Breast epithelium (tissue), 4 donors: ENCODE data around the gene SLC17A7. TPM values are rescaled to one million over a fixed set of nuclear protein-coding genes. Genes with fewer than 3 reads are reported as not detected.

Source experiments
- DNase-seq, 2 donors: peaks; one replicate each; pipeline ENCODE4 v3.0.0-alpha.2; 2019; ENCODE audit warnings: low spot score in 2 of 2
- H3K27ac ChIP-seq, 2 donors: fragments of 200-600 bp; sonication (generic) in 1 of 2; one replicate each; pipeline ENCODE4 v1.5.1; 2016 to 2019; ENCODE audit warnings: mild to moderate bottlenecking in 1 of 2
- H3K27me3 ChIP-seq, 2 donors: fragments of 200-600 bp; sonication (generic) in 1 of 2; one replicate each; pipeline versions ENCODE4 v1.5.1 to v1.6.0; 2017 to 2019; ENCODE audit warnings: control low read depth in 1 of 2, mild to moderate bottlenecking in 1 of 2
- H3K36me3 ChIP-seq: fragments of 200-600 bp; one replicate; pipeline ENCODE4 v1.5.1; 2019
- H3K4me1 ChIP-seq, 2 donors: fragments of 200-600 bp; sonication (generic); one replicate each; pipeline ENCODE4 v1.5.1; 2016 to 2019; ENCODE audit warnings: control low read depth in 1 of 2
- H3K4me3 ChIP-seq, 3 donors: fragments of 200-600 bp; sonication (generic); 1 replicate in 2 of 3; 2 replicates in 1 of 3; pipeline ENCODE4 v1.5.1; 2016 to 2019; ENCODE audit warnings: mild to moderate bottlenecking in 3 of 3, moderate library complexity in 2 of 3
- H3K9me3 ChIP-seq, 2 donors: fragments of 200-600 bp; sonication (generic) in 1 of 2; one replicate each; pipeline ENCODE4 v1.5.1; 2016 to 2019; ENCODE audit warnings: control low read depth in 1 of 2
- CTCF ChIP-seq, 3 donors: fragments of 450-650 bp; IDR thresholded peaks; one replicate each; pipeline ENCODE4 v1.5.1; 2016 to 2017; ENCODE audit warnings: antibody characterized with exemption in 3 of 3, mild to moderate bottlenecking in 3 of 3, moderate library complexity in 3 of 3
- POLR2A ChIP-seq: fragments of 450-650 bp; IDR thresholded peaks from one replicate; pipeline ENCODE4 v1.6.1; 2016; ENCODE audit warnings: antibody characterized with exemption, mild to moderate bottlenecking, moderate library complexity
- POLR2AphosphoS5 ChIP-seq, 3 donors: sonication (generic); formaldehyde crosslinking; IDR thresholded peaks; one replicate each; pipeline ENCODE4 v1.6.1; 2017; ENCODE audit warnings: antibody characterized with exemption in 3 of 3
- intact Hi-C: fragments of 100-400 bp; cut with DNase I; formaldehyde crosslinking; loops from one replicate; pipeline ENCODE4 v1.15.1; 2023; ENCODE audit warnings: low total_unique reads
- total RNA-seq, 3 donors: library from RNA; depleted of rRNA; stranded (reverse); fragments of >200 nt; gene quantifications; one replicate each; pipeline ENCODE4 v1.1.0, GENCODE V29; 2016

Gene SLC17A7
- total RNA-seq, 3 donors from 2014 or later: 0.44 to 4.3 (median 0.98) TPM

- intact Hi-C loops: no loop called here
Observed at GRCh38 chr19:49469828-49470614, 28.7 kb upstream of the SLC17A7 start.

GRCh38 chr19:49468746-49469447 is 27.6 kb upstream of the SLC17A7 start:
- Histone ChIP-seq H3K27me3 (no peaks in the 10 kb centered on the region), H3K4me3 (peak overlapping the region in 1 of 3 donors; percentile 37), H3K4me1 (no peaks in the 10 kb centered on the region), H3K36me3 (no peaks in the 10 kb centered on the region), H3K9me3 (no peaks in the 10 kb centered on the region), H3K27ac (peak overlapping the region; percentile 74 to 94)
- no peak for TF ChIP-seq CTCF (IDR thresholded peaks at IDR 0.05)
- no peak for TF ChIP-seq POLR2A
- peak in 2 of 3 donors; percentile 7 to 26 for TF ChIP-seq POLR2AphosphoS5 (IDR thresholded peaks at IDR 0.05)
- intact Hi-C loops: no loop called here
- DNase-seq: peak in 1 of 2 donors; percentile 69

More at GRCh38 chr19:49469828-49470614, 28.7 kb upstream of the SLC17A7 start:
- no peak for DNase-seq
- Histone ChIP-seq H3K4me3 (no peak overlapping the region), H3K27me3 (no peaks in the 10 kb centered on the region), H3K9me3 (no peaks in the 10 kb centered on the region), H3K4me1 (no peaks in the 10 kb centered on the region), H3K36me3 (no peaks in the 10 kb centered on the region), H3K27ac (no peak overlapping the region)
- TF ChIP-seq POLR2A: no peak
- TF ChIP-seq POLR2AphosphoS5 (IDR thresholded peaks at IDR 0.05): no peak
- no peak for TF ChIP-seq CTCF (IDR thresholded peaks at IDR 0.05)

- H3K4me3 ChIP-seq: peak overlapping the region in 1 of 3 donors; percentile 37
- DNase-seq: peak in 1 of 2 donors; percentile 76
- intact Hi-C loops: no loop called here
- H3K27ac ChIP-seq: peak overlapping the region; percentile 74 to 94
- TF ChIP-seq POLR2AphosphoS5 (IDR thresholded peaks at IDR 0.05) (no peak), CTCF (IDR thresholded peaks at IDR 0.05) (no peak), POLR2A (no peak)
- no peaks in the 10 kb centered on the region for H3K36me3 ChIP-seq
- H3K4me1 ChIP-seq: no peaks in the 10 kb centered on the region
- no peaks in the 10 kb centered on the region for H3K27me3 ChIP-seq
- no peaks in the 10 kb centered on the region for H3K9me3 ChIP-seq
Observed at GRCh38 chr19:49468199-49468598, 26.9 kb upstream of the SLC17A7 start.

- no peaks in the 10 kb centered on the region for H3K36me3 ChIP-seq
- TF ChIP-seq POLR2AphosphoS5 (IDR thresholded peaks at IDR 0.05): no peak
- TF ChIP-seq CTCF (IDR thresholded peaks at IDR 0.05): no peak
- TF ChIP-seq POLR2A: no peak
- H3K4me3 ChIP-seq: no peak overlapping the region
- H3K27me3 ChIP-seq: no peaks in the 10 kb centered on the region
- H3K9me3 ChIP-seq: no peaks in the 10 kb centered on the region
- intact Hi-C loops: no loop called here
- no peak overlapping the region for H3K27ac ChIP-seq
- no peaks in the 10 kb centered on the region for H3K4me1 ChIP-seq
- DNase-seq: no peak
Observed at GRCh38 chr19:49465371-49465770, 24.0 kb upstream of the SLC17A7 start.
